Liver (tissue), 3 donors: Measurements from ENCODE around the gene PCBP1.

Experiments used
- RAD21 ChIP-seq, 2 donors: IDR thresholded peaks; 2 replicates each; pipeline ENCODE4 v1.6.1; 2016; ENCODE audit warnings: antibody characterized with exemption in 2 of 2, mild to moderate bottlenecking in 2 of 2
- TF ChIP-seq, protein P1 (sequence below): fragments of 150-350 bp; IDR thresholded peaks from 2 replicates; pipeline ENCODE4 v1.5.1; 2017; ENCODE audit warnings: improper control_type of control experiment, low read depth, low read length; ENCODE audit not compliant: missing input control
- donor health status: healthy.
- donor health status: healthy.

- TF ChIP-seq, protein P1, sequence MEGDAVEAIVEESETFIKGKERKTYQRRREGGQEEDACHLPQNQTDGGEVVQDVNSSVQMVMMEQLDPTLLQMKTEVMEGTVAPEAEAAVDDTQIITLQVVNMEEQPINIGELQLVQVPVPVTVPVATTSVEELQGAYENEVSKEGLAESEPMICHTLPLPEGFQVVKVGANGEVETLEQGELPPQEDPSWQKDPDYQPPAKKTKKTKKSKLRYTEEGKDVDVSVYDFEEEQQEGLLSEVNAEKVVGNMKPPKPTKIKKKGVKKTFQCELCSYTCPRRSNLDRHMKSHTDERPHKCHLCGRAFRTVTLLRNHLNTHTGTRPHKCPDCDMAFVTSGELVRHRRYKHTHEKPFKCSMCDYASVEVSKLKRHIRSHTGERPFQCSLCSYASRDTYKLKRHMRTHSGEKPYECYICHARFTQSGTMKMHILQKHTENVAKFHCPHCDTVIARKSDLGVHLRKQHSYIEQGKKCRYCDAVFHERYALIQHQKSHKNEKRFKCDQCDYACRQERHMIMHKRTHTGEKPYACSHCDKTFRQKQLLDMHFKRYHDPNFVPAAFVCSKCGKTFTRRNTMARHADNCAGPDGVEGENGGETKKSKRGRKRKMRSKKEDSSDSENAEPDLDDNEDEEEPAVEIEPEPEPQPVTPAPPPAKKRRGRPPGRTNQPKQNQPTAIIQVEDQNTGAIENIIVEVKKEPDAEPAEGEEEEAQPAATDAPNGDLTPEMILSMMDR, result no peak
- no peak for TF ChIP-seq RAD21 (IDR thresholded peaks at IDR 0.05)
Measured at GRCh38 chr2:70061317-70061716, 26.0 kb upstream of the PCBP1 start.
